Mesenchymal stem cell (in vitro differentiated cells and primary cell): ENCODE measurements around the gene ANKMY1.
A peak's percentile ranks its signal among the peaks of the same experiment; 100 is the strongest.

Experiments
- DNase-seq: peaks from one replicate; pipeline ENCODE4 v3.0.0-alpha.2; 2013
- H2AFZ ChIP-seq: one replicate; pipeline ENCODE4 v1.6.1; 2013; ENCODE audit warnings: low read depth, mild to moderate bottlenecking, control low read depth, inconsistent platforms, low read length, moderate library complexity
- H2AK5ac ChIP-seq: 2 replicates; pipeline ENCODE4 v1.6.1; 2013; ENCODE audit warnings: low read length, moderate library complexity, mild to moderate bottlenecking, inconsistent platforms; ENCODE audit not compliant: severe bottlenecking
- H2BK120ac ChIP-seq: one replicate; pipeline ENCODE4 v1.6.1; 2013; ENCODE audit warnings: low read depth, mild to moderate bottlenecking, inconsistent platforms, low read length, moderate library complexity
- H2BK12ac ChIP-seq, 2 experiments: one replicate each; pipeline ENCODE4 v1.6.1; 2013; ENCODE audit warnings: inconsistent platforms in 2 of 2, low read length in 2 of 2, mild to moderate bottlenecking in 2 of 2, moderate library complexity in 2 of 2, control low read depth in 1 of 2
- H2BK15ac ChIP-seq: one replicate; pipeline ENCODE4 v1.6.1; 2013; ENCODE audit warnings: mild to moderate bottlenecking, low read depth, inconsistent platforms; ENCODE audit not compliant: poor library complexity, severe bottlenecking
- H2BK5ac ChIP-seq: 2 replicates; pipeline ENCODE4 v1.6.1; 2013; ENCODE audit warnings: low read depth, mild to moderate bottlenecking, low read length, control low read depth, inconsistent platforms; ENCODE audit not compliant: poor library complexity, severe bottlenecking
- H3K14ac ChIP-seq, 2 experiments: one replicate each; pipeline ENCODE4 v1.6.1; 2013; ENCODE audit warnings: inconsistent platforms in 2 of 2, low read length in 2 of 2, control low read depth in 1 of 2, mild to moderate bottlenecking in 1 of 2, moderate library complexity in 1 of 2
- H3K18ac ChIP-seq, 2 experiments: one replicate each; pipeline ENCODE4 v1.6.1; 2013; ENCODE audit warnings: inconsistent platforms in 2 of 2, low read length in 2 of 2, control low read depth in 1 of 2, low read depth in 1 of 2, mild to moderate bottlenecking in 1 of 2
- H3K23ac ChIP-seq, 2 experiments: one replicate each; pipeline ENCODE4 v1.6.1; 2013; ENCODE audit warnings: inconsistent platforms in 2 of 2, low read length in 2 of 2, mild to moderate bottlenecking in 2 of 2, moderate library complexity in 2 of 2, control low read depth in 1 of 2
- H3K27ac ChIP-seq: 2 replicates; pipeline ENCODE4 v1.5.1; 2013; ENCODE audit warnings: mild to moderate bottlenecking, moderate library complexity, low read length, control low read depth, inconsistent platforms; ENCODE audit not compliant: poor library complexity, severe bottlenecking
- H3K27me3 ChIP-seq, 2 experiments: 2 replicates each; pipeline versions ENCODE4 v1.6.1 to v1.7.0; 2013; ENCODE audit warnings: low read length in 2 of 2, mild to moderate bottlenecking in 2 of 2, moderate library complexity in 2 of 2, control low read depth in 1 of 2, inconsistent platforms in 1 of 2; ENCODE audit not compliant: control insufficient read depth in 1 of 2, insufficient read depth in 1 of 2
- H3K36me3 ChIP-seq, 2 experiments: 2 replicates each; pipeline versions ENCODE4 v1.6.1 to v1.7.0; 2013; ENCODE audit warnings: low read length in 2 of 2, control low read depth in 1 of 2, inconsistent platforms in 1 of 2, low read depth in 1 of 2, mild to moderate bottlenecking in 1 of 2; ENCODE audit not compliant: insufficient read depth in 2 of 2, control insufficient read depth in 1 of 2
- H3K4ac ChIP-seq, 2 experiments: one replicate each; pipeline ENCODE4 v1.6.1; 2013; ENCODE audit warnings: inconsistent platforms in 2 of 2, low read length in 2 of 2, mild to moderate bottlenecking in 2 of 2, moderate library complexity in 2 of 2, control low read depth in 1 of 2, low read depth in 1 of 2
- H3K4me1 ChIP-seq: 2 replicates; pipeline ENCODE4 v1.6.1; 2013; ENCODE audit warnings: low read depth, low read length, control low read depth; ENCODE audit not compliant: control insufficient read depth, insufficient read depth
- H3K4me2 ChIP-seq: 2 replicates; pipeline ENCODE4 v1.6.1; 2013; ENCODE audit warnings: low read length, mild to moderate bottlenecking, inconsistent platforms; ENCODE audit not compliant: poor library complexity, severe bottlenecking
- H3K4me3 ChIP-seq, 2 experiments: 2 replicates each; pipeline versions ENCODE4 v1.5.1 to v1.7.0; 2013; ENCODE audit warnings: low read length in 2 of 2, mild to moderate bottlenecking in 2 of 2, control low read depth in 1 of 2, low read depth in 1 of 2; ENCODE audit not compliant: insufficient read depth in 1 of 2
- H3K79me1 ChIP-seq: replicated peaks from 2 replicates; pipeline ENCODE4 v1.6.1; 2013; ENCODE audit warnings: mild to moderate bottlenecking, control low read depth, low read length, inconsistent platforms; ENCODE audit not compliant: poor library complexity, severe bottlenecking
- H3K9ac ChIP-seq: 2 replicates; pipeline ENCODE4 v1.7.0; 2013; ENCODE audit warnings: mild to moderate bottlenecking, low read length, moderate library complexity
- H3K9me3 ChIP-seq: 2 replicates; pipeline ENCODE4 v1.7.0; 2013; ENCODE audit warnings: mild to moderate bottlenecking, low read length; ENCODE audit not compliant: control insufficient read depth
- H4K8ac ChIP-seq: one replicate; pipeline ENCODE4 v1.6.1; 2013; ENCODE audit warnings: inconsistent platforms, mild to moderate bottlenecking, low read length, moderate library complexity
- H4K91ac ChIP-seq: one replicate; pipeline ENCODE4 v1.6.1; 2013; ENCODE audit warnings: mild to moderate bottlenecking, low read length, inconsistent platforms
- WGBS: methylation state at CpG from one replicate; pipeline ENCODE4 v1.1.7; 2013; ENCODE audit warnings: mixed read lengths; 5-methylcytosine and 5-hydroxymethylcytosine counted together

Gene ANKMY1

GRCh38 chr2:240473211-240473610 is 84.6 kb downstream of the ANKMY1 start:
- Histone ChIP-seq H3K4me1 (no peaks in the 10 kb centered on the region), H3K36me3 (no peaks in the 10 kb centered on the region), H2AFZ (no peak overlapping the region), H3K27ac (no peak overlapping the region), H3K4ac (no peak overlapping the region), H2BK12ac (no peak overlapping the region), H3K79me1 (no peaks in the 10 kb centered on the region), H3K9ac (no peak overlapping the region), H3K27me3 (peaks cover 0 to 4% of the 10 kb centered on the region in 2 experiments), H2BK120ac (no peak overlapping the region), H3K9me3 (peaks cover 30% of the 10 kb centered on the region), H3K18ac (no peak overlapping the region), H2AK5ac (no peak overlapping the region), H3K4me2 (no peak overlapping the region), H4K91ac (no peak overlapping the region), H2BK5ac (no peak overlapping the region), H4K8ac (no peak overlapping the region), H2BK15ac (no peak overlapping the region), H3K4me3 (no peak overlapping the region), H3K23ac (no peak overlapping the region), H3K14ac (no peak overlapping the region)
- 100% methylated on average over 2 of the region's 4 CpGs for WGBS
- DNase-seq, result no peak

- WGBS, result 90% methylated on average over 11 of the region's 11 CpGs
- Histone ChIP-seq H3K9ac (no peak overlapping the region), H3K36me3 (no peaks in the 10 kb centered on the region), H2BK120ac (no peak overlapping the region), H3K27ac (no peak overlapping the region), H2BK15ac (no peak overlapping the region), H2AK5ac (no peak overlapping the region), H4K8ac (no peak overlapping the region), H2AFZ (no peak overlapping the region), H4K91ac (no peak overlapping the region), H2BK5ac (no peak overlapping the region), H3K4me1 (peaks cover 1% of the 10 kb centered on the region), H2BK12ac (no peak overlapping the region), H3K4me3 (no peak overlapping the region), H3K14ac (no peak overlapping the region), H3K23ac (no peak overlapping the region), H3K4me2 (no peak overlapping the region), H3K9me3 (peaks cover 30% of the 10 kb centered on the region), H3K79me1 (no peaks in the 10 kb centered on the region), H3K4ac (no peak overlapping the region), H3K27me3 (peaks cover 0 to 4% of the 10 kb centered on the region in 2 experiments), H3K18ac (no peak overlapping the region)
- no peak for DNase-seq
Observed at GRCh38 chr2:240472078-240472790, 85.6 kb downstream of the ANKMY1 start.

DNA sequence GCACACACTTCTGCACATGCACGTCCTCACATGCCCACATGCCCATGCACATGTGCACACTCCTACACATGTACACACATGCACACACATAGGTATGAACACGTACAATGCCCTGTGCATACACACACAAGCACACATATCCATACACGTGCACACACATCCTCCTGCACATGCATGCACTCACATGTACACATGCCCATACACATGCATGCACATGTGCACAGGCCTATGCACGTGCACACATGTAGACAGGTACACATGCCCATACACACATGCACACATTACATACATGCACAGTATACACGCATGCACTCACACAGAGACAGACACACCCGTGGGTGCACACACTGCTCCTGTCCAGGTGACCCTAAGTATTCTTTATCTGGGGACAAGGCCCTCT is 88.0 kb downstream of the ANKMY1 start:
- no peak overlapping the region for H2BK15ac ChIP-seq
- no peak overlapping the region for H3K4me3 ChIP-seq
- no peak overlapping the region for H2AFZ ChIP-seq
- H2AK5ac ChIP-seq, result no peak overlapping the region
- H3K4me2 ChIP-seq, result no peak overlapping the region
- H2BK5ac ChIP-seq, result no peak overlapping the region
- peak overlapping the region in 1 of 2 experiments; percentile 22 for H3K14ac ChIP-seq
- H2BK120ac ChIP-seq, result no peak overlapping the region
- H3K27me3 ChIP-seq, result peaks cover 0 to 4% of the 10 kb centered on the region in 2 experiments
- no peak overlapping the region for H2BK12ac ChIP-seq
- H3K4ac ChIP-seq, result no peak overlapping the region
- WGBS, result 94% methylated on average over 6 of the region's 6 CpGs
- H3K36me3 ChIP-seq, result peaks cover 11 to 19% of the 10 kb centered on the region in 2 experiments
- peaks cover 1% of the 10 kb centered on the region for H3K4me1 ChIP-seq
- peaks cover 22% of the 10 kb centered on the region for H3K9me3 ChIP-seq
- H3K18ac ChIP-seq, result no peak overlapping the region
- H4K91ac ChIP-seq, result peak overlapping the region; percentile 1
- no peak overlapping the region for H3K27ac ChIP-seq
- H3K23ac ChIP-seq, result no peak overlapping the region
- no peak overlapping the region for H3K9ac ChIP-seq
- H3K79me1 ChIP-seq, result no peaks in the 10 kb centered on the region
- no peak for DNase-seq
- no peak overlapping the region for H4K8ac ChIP-seq

DNA sequence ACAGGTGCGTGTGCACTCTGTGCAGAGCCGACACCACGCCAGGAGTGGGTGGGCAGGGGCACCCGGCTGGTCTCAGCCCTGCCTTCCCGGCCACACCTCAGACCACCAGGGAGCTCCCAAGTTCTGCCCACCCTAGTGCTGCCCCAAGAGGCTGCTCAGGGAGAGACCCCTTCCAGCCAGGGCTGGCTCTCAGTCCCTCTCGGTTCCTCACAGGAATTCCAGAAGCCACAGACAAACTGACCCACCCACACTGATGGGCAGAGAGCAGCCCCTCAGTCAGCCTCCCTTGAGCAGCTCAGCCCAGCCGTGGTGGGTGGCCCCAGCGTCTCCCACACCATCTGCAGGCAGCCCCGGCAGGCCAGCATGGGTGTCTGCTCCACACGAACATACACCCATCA is 88.5 kb downstream of the ANKMY1 start:
- Histone ChIP-seq H4K8ac (no peak overlapping the region), H2AFZ (no peak overlapping the region), H3K9me3 (peaks cover 17% of the 10 kb centered on the region), H3K4ac (no peak overlapping the region), H3K4me1 (peaks cover 1% of the 10 kb centered on the region), H3K36me3 (peaks cover 16 to 24% of the 10 kb centered on the region in 2 experiments), H2BK120ac (no peak overlapping the region), H3K27ac (no peak overlapping the region), H2BK12ac (no peak overlapping the region), H3K4me2 (no peak overlapping the region), H3K14ac (no peak overlapping the region), H2AK5ac (no peak overlapping the region), H3K79me1 (no peaks in the 10 kb centered on the region), H3K23ac (no peak overlapping the region), H4K91ac (no peak overlapping the region), H2BK5ac (no peak overlapping the region), H3K4me3 (no peak overlapping the region), H3K18ac (no peak overlapping the region), H3K27me3 (peaks cover 0 to 4% of the 10 kb centered on the region in 2 experiments), H2BK15ac (no peak overlapping the region), H3K9ac (no peak overlapping the region)
- DNase-seq, result no peak
- 70% methylated on average over 10 of the region's 10 CpGs for WGBS
